Stimulated activated CD8-positive, alpha-beta memory T cell treated with anti-CD3 and anti-CD28 coated beads, Interleukin-4, amount 100 ng/mL, for 24 hours (primary cell): Measurements from ENCODE around the gene TNNC1.

Source experiments
- DNase-seq: peaks from one replicate; pipeline ENCODE4 v3.0.0-alpha.2; 2020; ENCODE audit warnings: low read depth

Gene TNNC1

DNA sequence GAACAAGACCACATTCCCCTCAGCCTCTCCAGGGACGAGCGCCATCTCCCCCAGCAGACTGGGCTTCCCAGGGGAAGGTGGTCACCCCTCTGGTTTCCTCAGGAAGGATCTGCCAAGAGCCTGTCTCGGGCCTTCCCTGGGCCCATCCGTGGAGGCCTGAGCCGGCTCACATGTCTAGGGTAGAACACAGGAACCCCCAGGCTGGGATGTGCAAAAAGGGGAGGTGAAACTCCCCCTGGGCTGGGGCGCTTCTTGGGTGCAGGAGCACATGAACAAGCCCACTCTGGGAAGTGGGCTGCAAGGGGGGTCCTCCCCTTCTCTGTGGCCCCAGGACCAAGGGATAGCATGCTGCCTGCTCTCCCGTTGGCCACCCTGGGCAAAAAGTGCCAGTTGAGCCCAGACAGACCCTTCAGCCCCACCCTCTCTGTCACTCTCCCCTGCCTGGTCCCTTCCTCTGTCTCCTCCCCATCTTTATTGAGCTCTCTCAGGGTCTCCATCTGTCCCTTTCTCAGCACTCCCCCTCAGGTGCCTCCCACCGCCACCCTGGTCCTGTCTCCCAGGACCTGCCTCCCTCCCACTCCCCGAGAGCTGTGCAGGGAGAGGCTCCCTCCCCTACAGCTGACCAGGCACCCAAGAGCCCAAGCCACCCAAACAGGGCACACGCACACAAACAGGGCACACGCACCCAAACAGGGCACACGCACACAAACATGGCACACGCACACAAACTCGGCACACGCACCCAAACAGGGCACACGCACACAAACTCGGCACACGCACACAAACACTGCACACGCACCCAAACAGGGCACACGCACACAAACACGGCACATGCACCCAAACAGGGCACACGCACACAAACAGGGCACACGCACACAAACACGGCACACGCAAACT, 9.8 kb downstream of the TNNC1 start:
- no peak for DNase-seq

DNA sequence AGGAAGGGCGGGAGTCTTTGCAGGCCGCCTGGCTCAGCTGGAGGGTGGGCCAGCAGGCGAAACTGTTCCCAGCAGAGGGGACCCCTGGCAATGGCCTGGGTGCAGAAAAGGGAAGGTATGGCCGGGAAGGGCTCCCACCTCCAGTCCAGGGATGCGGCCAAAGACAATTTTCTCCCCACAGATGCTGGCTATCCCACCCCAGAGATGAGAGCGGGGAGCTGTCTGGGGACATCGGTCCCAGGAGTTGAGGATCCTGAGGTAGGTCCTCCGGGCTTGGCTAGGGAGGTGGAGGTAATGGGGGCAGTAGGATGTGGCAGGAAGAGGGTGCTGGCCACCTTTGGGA, 10.6 kb downstream of the TNNC1 start:
- no peak for DNase-seq

DNA sequence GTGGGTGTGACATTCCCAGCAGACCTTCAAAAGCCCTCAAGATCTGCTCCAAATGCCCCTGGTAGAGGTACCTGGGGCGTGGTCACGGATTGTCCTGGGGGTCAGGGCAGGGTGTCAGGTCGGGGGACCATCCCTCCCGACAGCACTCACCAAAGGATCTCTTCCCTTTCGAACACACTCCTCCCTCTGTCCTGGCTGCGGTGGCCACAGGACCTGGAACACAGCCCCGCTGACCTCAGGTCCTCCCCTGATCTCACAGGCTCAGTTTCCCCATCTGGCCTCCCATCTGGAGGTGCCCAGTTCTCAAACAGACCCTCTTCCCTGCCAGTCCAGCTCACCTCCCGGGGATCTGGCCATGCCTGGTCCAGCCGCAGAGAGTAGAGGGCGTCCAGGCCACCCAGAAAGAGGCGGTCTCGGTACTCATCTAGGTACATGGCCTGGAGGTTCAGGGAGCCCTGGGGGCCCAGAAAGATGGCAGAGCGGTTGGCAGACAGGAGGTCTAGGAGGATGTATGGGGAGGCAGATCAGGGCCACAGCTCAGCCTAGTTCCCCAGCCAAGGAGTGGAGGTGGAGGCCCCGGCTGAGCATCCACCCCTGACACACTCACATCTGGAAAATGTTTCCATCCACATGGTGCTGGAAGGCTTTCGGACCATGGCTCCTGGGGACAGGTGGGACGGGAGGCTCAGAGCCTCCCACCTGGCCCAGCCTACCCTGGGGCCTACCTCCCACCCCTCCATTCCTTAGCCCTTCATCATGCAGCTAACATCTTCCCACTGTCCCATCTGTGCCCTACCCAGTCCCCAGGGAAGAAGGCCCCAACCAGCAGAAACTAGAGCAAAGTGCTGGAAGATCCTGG, 11.2 kb downstream of the TNNC1 start:
- DNase-seq = no peak

DNA sequence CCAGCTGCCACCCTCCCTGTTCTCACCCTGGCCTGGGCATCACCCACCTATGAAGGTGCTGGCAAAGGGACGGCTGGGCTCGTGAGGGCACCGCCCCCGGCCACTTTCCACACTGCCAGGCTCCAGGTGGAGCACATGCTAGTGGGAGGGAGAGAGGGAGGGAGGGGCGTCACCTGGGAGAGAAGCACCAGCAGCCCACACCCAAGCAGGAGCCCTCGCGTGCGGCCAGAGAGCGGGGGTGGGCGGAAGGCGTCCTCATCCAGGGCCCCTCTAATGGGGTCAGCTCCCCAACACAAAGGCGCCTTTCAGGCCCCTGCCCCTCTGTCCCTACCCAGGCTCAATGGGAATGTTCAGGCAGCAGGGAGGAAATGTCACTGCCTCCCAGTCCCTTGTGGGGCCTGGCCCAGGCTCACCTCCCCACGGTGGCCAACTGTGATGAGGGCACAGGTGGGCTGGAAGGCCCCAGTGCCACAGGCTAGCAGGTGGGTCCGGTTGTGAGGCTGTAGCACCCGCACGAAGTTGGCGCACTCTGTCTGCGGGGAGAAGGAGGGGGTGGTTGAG, 12.0 kb downstream of the TNNC1 start:
- DNase-seq = no peak

DNA sequence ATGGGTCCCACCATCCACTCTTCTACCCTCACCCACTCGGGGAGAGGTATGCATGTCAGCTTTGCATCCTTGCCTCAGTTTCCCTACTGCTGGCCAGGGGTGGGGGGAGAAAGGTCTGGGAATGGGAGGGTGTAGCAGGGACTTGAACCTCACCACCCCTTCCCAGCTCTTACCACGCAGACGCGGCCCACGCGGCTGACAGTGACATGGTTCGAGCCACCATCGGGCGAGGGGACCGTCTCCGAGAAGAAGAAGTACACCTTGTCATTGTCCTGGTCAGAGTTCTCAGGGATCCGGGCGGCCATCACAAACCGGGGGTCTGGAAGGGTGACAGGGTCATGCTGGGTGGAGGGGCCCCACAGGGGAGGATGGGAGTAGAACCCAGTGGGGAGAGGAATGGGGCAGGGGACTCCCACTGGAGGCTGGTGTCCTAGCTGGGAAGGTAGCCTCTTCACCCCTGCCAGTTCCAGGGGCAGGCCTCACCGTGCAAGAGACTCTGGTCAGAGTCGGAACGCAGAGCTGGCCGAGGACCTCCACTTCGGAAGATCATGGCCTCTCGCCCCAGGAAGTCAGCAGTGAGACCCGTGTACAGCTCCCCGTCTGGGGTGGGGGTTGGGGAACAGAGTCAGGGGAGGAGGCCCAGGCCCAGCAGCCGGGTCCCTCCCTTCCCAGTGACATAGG, 12.6 kb downstream of the TNNC1 start:
- DNase-seq = no peak

DNA sequence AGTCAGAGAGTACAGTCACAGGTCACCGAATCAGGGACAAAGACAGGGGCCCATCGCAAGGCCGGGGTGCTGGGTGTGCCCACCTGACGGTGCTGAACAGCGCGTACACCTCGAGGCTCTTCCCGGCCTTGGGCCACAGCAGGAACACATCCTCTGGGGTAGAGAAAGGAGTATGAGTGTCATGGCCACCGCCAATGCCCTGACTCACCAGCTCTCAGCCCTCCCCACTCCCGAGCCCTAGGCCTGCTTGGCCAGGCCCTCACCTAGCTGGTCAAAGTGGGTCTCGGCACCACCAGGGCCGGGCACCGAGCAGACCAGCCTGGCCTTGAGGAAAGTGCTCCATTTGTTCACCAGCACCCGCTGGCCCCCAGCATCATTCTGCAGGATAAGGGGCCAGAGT, 13.2 kb downstream of the TNNC1 start:
- DNase-seq = no peak

DNA sequence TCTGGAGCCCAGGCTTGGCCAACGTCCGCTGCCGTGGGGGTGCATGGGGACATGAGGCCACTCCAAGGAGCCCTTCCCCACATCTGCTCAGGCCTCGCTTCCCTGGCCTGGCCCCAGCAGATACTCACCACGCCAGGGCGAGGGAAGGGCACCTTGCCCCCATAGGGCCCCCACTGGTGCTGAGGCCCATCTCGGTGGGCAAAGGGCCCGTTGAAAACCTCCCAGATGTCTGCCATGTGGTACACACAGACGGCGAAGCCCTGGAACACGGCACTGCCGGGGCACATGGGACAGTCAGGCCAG, 13.6 kb downstream of the TNNC1 start:
- DNase-seq = no peak

DNA sequence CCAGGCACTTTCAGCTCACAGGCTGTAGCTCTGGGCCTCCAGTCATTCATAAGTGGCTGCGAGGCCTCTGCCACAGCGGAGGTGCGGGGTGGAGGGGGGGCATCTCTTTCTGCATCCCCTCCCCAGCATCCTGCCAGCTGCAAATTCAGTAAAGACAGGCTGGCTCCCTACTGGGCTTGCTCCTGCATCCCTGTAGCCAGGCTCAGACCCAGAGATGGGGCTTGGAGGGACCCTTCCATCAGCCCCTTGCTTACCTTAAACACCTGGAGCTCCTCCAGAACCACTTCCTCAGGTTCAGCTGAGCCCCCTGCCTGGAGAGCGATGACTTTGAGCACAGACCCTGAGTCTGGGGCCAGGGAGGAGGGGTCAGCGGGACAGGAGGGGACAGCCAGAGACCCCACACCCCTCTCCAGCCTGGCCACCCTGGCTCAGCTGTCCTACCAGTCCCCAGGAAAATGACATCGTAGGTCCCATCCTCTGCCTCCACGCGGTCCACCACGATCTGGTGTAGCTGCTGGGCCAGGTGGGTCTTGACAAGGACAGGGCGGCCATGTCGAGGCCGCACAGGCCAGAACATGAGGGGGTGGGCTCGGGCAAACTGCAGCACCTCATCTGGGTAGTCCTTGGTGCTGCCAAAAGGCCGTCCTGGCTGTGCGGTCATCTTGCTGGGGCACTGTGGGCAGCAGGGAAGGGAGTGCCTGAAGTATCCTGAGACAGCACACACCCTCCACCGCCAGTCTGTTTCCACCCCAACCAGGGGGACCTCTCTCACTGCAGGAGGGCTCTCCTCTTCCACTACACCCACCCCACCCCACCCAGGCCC, 14.2 kb downstream of the TNNC1 start:
- DNase-seq = no peak

DNA sequence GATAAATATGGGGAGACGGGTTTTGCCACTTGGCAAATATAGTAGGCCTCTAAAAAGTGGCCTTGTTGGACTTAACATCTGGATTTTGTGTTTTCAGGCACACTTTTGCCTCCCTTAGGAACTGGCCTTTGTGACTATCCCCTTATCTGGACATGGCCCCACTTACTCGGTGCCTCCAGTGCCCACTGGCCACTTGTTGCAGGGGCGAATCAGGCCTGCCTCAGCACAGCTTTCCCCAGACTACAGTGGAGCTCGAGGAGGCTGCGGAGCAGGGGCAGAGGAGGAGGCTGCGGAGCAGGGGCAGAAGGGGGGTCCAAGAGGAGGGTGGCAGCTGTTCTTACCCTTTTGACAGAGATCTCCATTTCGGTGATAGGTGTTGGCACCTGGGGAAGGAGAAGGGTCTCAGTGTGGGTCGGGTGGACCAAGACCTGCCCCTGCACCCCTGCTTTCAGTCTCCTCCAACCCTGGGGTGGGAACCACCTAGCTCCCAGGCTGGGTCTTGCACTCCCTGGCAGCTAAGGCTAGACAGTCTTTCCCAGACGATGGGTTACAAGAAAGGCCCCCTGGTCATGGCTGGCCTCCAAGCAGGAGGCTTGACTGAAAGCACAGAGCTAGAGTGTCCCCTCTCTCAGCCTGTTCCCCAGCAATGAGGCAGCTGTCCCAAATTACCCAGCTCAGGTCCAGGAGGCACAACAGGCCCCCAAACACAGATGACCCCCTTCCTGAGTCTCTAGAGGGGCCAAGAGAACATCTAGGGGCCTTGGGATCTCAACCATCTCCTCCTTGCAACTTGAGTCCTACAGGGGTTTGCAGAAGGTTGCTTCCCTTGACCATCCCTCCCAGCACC, 15.0 kb downstream of the TNNC1 start:
- no peak for DNase-seq

DNA sequence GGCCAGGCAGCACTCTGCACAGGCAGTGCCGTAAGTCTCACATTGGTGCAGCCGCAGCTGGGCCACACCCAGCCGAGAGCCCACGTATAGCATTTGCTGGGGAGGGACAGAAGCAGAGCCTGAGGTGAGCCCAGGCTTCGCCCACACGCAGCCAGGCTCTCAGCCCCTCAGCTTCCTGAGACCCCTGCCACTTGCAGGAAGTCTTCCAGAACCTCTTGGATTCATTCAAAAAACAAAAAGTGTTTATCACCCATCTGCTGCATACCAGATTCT, 15.8 kb downstream of the TNNC1 start:
- DNase-seq = no peak

DNA sequence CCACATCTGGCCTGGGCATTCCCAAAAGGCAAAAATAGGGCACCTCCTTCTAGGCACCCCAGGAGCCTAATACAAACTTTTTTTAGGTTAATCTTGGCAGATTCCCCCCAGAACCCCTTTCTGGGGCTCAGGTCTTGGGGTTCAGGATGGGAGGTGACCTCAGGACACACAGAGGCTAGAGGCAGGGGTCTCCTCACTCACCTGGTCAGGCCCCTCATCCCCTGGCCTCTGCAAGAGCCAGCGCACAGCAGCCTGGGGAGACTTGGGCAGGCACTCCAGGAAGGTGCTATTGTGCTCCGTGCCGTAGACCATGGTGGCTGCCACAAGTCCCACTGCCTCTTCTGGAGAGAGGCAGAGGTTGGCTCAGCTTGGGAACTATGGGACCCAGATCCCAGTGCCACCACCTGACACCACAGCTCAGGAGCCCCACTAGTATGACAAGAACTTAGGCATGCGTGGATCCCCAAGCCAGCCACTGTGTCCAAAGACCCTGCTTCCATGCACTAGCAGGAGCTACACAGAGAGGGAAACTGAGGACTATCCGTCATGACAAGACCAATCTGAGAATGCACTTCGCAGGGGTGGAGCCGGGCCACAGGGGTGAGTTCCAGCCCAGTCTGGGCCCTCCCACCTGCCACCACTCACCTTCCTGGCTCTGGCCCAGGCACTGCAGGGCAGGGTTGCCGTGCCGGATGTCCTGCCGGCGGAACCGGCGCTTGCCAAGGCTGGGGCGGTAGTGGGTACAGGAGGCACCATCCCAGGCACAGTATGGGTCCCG, 16.3 kb downstream of the TNNC1 start:
- DNase-seq = no peak

DNA sequence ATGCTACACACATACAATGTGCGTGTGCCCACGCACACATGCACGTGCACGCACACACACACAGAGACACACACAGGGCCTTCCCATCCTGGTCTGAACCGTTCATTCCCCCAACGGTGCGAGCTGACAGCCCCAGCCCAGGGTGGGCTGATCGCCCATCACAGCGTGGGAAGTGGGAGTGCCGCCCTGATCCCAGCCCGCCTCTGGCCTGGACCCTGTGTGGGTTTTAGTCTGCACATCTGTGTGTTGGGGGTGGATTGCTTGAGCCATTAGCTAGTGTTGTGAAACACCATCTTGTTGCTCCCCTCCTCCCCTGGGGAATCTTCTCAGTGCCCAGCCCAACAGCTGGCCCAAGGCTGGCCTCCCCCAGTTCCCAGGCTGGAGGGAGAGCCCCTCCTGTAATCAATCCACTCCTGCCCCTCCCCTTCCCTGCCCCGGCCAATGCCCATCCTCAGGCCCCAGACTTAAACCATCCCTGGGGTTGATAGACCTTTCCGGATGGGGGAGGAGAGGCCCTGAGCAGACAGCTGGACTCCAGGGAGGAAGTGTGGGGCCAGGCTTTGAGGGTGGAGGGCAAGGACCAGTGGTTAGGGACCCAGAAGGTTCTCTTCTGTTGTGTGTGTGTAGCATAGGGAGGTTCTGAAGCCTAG, 17.2 kb downstream of the TNNC1 start:
- DNase-seq = no peak

DNA sequence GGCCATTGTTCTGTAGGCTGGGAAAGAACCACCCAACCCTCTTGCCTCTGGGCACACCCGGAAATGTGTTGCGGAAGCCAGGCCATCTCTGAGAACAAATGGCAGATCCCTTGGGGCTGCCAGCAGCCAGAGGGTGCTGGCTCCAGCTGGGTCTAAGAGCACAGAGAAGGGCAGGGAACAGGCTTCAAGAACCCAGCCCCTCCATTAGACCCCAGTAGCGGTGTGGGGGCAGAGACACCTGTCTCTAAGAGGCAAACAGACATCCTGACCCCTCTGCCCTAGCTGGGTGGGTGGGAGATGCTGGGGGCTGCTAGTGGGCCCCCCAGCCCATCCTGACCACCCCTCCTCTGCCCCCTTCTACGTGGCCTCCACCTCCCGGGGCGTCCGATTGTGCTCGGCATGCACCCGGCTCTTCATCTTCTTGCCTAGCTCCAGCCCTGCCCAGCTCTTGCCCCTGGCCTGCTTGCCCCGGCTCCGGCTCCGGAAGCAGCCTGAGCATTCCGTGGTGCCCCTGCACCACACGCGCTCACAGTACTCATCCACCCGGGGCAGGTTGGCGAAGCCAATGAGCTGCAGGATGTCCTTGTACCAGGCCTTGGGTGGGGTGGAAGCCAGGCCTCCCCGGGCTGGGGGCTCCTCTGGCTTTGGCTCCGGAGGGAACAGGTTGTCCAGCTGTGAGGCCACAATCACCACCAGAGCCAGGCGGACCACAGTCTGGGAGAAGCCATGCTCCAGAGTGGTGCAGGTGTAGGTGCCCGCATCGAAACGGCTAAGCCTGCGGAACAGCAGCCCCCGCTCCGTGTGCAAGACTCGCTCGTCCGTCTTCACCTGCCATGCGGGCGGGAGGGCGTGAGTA, 18.4 kb downstream of the TNNC1 start:
- DNase-seq = no peak

DNA sequence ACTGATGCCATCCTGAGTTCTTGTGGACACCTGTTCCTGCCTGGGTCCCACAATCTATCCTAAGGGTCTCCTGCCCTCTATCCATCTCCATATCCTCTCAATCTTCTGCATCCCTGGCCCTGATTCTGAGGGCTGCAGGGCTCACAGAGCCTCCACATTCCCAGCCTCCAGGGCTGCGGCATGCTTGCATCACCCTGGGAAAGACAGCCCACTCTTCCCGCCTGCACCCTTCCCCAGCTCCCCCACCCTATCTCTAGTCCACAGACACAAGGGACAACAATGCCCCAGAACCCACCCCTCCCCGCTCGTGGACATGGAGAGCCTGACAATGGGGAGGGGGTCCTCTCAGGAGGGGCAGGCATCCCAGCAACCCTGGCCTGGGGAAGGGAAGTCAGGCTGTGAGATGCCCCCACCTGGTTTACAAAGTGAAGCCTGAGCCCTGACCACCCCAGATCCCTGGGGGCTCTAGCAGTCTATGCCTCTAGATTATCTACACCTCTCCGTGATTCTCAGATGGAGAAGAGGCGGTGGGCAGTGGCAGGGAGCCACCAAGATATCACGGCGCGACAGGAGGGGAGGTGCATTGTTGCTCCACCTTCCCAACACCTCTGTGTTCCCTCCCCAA, 19.2 kb downstream of the TNNC1 start:
- DNase-seq = no peak

DNA sequence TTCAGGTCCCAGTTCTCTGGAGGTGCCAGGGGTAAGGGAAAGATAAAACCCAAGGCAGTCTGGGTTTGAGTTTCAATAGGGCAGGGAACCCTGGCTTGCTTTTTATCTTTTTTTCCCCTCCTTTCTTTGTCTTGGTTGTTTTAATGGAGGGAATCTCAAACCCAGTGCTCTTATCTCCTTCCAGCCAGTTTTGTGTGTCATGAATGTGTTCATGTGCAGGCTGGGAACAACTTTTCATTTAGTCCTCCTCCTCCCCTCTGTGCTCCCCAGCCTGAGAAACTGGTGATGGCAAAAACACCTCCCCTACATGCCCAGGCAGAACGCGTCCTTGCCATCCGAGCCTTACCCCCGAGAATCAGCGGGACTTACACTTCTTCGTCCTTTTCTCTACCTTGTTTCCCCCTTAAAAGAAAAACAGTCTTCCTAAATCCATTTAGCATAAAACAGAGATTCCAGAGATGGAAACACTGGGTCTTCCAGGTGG, 19.8 kb downstream of the TNNC1 start:
- no peak for DNase-seq

DNA sequence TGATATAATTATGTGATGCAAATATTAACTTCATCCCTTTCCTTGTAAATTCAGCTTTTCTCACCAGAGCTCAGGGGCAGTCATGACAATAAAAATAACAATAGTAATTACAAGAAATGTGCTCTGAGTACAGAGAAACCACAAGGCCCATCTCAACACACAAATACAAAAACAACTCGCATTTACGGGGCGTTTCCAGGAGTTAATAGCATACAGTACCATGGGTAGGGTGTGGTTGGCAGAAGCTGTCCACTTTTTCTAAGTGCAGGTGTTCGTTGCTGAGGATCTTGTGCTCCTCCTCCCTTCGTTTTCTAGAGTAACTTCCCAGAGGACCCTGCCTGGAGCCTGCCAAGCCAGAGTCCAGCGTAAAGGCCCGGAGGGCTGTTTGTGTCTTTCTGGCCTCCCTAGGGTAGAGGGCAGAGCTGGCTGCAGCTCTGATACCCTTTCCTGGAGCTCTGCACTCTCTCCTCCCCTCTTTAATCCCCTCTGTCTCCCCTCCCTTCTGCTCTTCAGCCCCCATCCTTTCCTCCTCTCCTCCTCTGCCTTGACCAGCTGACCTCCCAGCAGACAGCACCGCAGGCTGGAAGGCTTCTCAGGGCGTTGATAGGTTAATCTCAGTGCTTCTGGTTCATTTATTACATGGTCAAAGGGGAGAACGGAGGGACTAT, 20.4 kb downstream of the TNNC1 start:
- no peak for DNase-seq

DNA sequence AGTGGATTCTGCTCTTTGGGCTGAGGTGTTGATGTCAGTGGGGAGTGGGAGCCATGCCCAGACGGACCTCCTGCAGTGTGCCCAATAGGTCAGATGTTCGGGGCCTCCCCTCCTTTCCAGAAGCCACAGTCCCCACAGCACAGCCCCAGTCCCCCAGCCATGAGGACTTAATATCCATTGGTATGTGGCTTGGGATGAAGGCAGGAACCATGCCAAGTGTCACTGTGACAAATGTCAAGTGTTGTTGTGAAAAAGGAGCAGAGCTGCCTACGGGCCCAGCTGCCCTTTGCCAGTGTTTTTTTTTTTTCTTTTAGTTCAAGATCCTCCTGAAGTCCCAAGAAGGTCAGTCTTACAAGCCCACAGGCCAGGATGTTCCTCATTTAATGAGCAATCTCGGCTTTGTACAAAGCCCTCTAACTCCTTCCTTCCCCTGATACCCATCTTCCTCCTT, 21.1 kb downstream of the TNNC1 start:
- no peak for DNase-seq

DNA sequence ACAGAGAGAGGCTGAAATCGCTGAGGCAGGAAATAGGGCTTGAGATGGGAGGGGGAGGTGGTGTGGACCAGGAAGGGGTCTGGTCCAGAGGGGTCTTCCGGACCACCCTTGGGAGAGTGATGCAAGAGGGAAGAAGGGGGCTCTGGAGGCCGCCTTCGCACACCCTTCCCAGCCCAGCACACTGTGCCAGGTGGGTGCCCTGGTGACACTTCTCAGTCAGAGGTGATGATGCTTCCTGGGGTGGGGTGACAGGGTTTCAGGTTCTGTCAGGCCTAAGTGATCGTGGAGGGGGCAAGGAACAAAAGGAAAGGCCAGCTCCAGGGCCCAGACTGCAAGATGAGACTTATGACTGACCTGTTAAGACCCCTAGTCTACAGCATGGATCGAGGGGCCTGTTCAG, 21.6 kb downstream of the TNNC1 start:
- no peak for DNase-seq
